ENCODE data around the gene EGFR. TPM values are rescaled to one million over a fixed set of nuclear protein-coding genes. Genes with fewer than 3 reads are reported as not detected.

Gene EGFR
- polyA plus RNA-seq, 2 of the 4 experiments (the other 2 are of a cell fraction) = 59.5 to 63.8 TPM

DNA sequence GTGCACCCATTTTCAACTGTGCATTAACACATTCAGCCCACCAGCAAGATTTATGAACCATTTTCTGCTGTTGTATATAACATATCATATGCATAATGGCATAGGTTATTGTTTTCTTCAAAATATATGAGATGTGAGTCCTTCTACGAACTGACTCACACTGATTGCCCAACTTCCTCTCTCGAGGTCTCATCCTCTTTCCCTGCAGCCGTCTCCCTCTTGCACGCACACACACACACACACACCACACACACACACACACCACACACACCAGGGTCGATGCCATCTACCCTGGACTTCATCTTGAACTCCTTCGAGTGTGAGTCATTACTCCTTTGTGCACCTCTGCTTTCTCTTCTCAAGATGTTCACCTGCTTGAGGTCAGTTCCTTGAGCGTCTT lies 36.7 kb downstream of the EGFR start:
- FAIRE-seq (peak; percentile 70), ATAC-seq (no peak), DNase-seq (ENCODE audit: low read depth in 1 of 2, low spot score in 1 of 2) (peak in 1 of 2 experiments; percentile 63)
- H3K4me2 ChIP-seq = peak overlapping the region; percentile 81
- no peaks in the 10 kb centered on the region for H3K9me3 ChIP-seq
- H3K4me3 ChIP-seq = peak overlapping the region; percentile 20; the same call in 1 of the 3 replicates
- peak overlapping the region; percentile 85 to 92 for H3K27ac ChIP-seq
- ChIA-PET CTCF (interaction anchor here (0.6 to 2.6 kb wide), 6 partner anchors 11 to 282 kb away, joined by 3 to 26 read pairs (median 6); no protein-coding TSS in a partner anchor), POLR2A (interaction anchor here (1.6 kb wide), 1 partner anchor 78 kb away, joined by 5 read pairs; no protein-coding TSS in a partner anchor)
- peaks cover 93% of the 10 kb centered on the region for H3K4me1 ChIP-seq
- WGBS (ENCODE audit: missing lambda C conversion rate) = 33% methylated on average over 7 of the region's 7 CpGs
- TF ChIP-seq EP300 (IDR thresholded peaks at IDR 0.05) = peak in 1 of 2 experiments; percentile 29; a peak in 1 of 5 replicates
- TF ChIP-seq, protein P1, sequence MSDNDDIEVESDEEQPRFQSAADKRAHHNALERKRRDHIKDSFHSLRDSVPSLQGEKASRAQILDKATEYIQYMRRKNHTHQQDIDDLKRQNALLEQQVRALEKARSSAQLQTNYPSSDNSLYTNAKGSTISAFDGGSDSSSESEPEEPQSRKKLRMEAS (IDR thresholded peaks at IDR 0.05) = no peak; the same call in 1 of the 2 replicates
- no peak for TF ChIP-seq CBX2 (IDR thresholded peaks at IDR 0.05; ENCODE audit: borderline replicate concordance, low read depth)
- no peak for TF ChIP-seq BHLHE40 (IDR thresholded peaks at IDR 0.05; ENCODE audit: low read depth, low read length)
- TF ChIP-seq FOSB (CRISPR knock-in tag; IDR thresholded peaks at IDR 0.05) = no peak
- TF ChIP-seq, protein P2, sequence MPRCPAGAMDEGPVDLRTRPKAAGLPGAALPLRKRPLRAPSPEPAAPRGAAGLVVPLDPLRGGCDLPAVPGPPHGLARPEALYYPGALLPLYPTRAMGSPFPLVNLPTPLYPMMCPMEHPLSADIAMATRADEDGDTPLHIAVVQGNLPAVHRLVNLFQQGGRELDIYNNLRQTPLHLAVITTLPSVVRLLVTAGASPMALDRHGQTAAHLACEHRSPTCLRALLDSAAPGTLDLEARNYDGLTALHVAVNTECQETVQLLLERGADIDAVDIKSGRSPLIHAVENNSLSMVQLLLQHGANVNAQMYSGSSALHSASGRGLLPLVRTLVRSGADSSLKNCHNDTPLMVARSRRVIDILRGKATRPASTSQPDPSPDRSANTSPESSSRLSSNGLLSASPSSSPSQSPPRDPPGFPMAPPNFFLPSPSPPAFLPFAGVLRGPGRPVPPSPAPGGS (IDR thresholded peaks at IDR 0.05) = no peak
- TF ChIP-seq JUN (IDR thresholded peaks at IDR 0.05) = no peak
- peak; percentile 51; the same call in 1 of the 2 replicates for TF ChIP-seq FOSL2 (IDR thresholded peaks at IDR 0.05)
- peak; percentile 54 for TF ChIP-seq FOSL2 (CRISPR knock-in tag; IDR thresholded peaks at IDR 0.05)
- TF ChIP-seq, protein P3, sequence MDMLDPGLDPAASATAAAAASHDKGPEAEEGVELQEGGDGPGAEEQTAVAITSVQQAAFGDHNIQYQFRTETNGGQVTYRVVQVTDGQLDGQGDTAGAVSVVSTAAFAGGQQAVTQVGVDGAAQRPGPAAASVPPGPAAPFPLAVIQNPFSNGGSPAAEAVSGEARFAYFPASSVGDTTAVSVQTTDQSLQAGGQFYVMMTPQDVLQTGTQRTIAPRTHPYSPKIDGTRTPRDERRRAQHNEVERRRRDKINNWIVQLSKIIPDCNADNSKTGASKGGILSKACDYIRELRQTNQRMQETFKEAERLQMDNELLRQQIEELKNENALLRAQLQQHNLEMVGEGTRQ (IDR thresholded peaks at IDR 0.05) = no peak
- no peak for TF ChIP-seq ZSCAN20 (CRISPR knock-in tag; IDR thresholded peaks at IDR 0.05)
- TF ChIP-seq, protein P4, sequence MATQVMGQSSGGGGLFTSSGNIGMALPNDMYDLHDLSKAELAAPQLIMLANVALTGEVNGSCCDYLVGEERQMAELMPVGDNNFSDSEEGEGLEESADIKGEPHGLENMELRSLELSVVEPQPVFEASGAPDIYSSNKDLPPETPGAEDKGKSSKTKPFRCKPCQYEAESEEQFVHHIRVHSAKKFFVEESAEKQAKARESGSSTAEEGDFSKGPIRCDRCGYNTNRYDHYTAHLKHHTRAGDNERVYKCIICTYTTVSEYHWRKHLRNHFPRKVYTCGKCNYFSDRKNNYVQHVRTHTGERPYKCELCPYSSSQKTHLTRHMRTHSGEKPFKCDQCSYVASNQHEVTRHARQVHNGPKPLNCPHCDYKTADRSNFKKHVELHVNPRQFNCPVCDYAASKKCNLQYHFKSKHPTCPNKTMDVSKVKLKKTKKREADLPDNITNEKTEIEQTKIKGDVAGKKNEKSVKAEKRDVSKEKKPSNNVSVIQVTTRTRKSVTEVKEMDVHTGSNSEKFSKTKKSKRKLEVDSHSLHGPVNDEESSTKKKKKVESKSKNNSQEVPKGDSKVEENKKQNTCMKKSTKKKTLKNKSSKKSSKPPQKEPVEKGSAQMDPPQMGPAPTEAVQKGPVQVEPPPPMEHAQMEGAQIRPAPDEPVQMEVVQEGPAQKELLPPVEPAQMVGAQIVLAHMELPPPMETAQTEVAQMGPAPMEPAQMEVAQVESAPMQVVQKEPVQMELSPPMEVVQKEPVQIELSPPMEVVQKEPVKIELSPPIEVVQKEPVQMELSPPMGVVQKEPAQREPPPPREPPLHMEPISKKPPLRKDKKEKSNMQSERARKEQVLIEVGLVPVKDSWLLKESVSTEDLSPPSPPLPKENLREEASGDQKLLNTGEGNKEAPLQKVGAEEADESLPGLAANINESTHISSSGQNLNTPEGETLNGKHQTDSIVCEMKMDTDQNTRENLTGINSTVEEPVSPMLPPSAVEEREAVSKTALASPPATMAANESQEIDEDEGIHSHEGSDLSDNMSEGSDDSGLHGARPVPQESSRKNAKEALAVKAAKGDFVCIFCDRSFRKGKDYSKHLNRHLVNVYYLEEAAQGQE (IDR thresholded peaks at IDR 0.05) = no peak
- TF ChIP-seq CEBPB (IDR thresholded peaks at IDR 0.05) = peak; percentile 58 to 91; a peak in 3 of 4 replicates
- TF ChIP-seq MAFK (IDR thresholded peaks at IDR 0.05; ENCODE audit: partially characterized antibody) = no peak
- no peak for TF ChIP-seq ESRRA (IDR thresholded peaks at IDR 0.05; ENCODE audit: borderline replicate concordance, low read length)
- no peak for TF ChIP-seq HOXA7 (CRISPR knock-in tag; IDR thresholded peaks at IDR 0.05)
- 0 out of 2 replicates have a peak, but pooled peaks have one; percentile 20 for TF ChIP-seq GATA3 (IDR thresholded peaks at IDR 0.05; ENCODE audit: borderline replicate concordance)
- TF ChIP-seq ZNF302 (CRISPR knock-in tag; IDR thresholded peaks at IDR 0.05) = no peak
- no peak for TF ChIP-seq CHD2 (IDR thresholded peaks at IDR 0.05; ENCODE audit: low read length, partially characterized antibody)
- no peak for TF ChIP-seq POLR2A (IDR thresholded peaks at IDR 0.05; ENCODE audit: low read length)
- no peak for TF ChIP-seq HOXB13 (CRISPR knock-in tag; IDR thresholded peaks at IDR 0.05; ENCODE audit: low read depth)
- TF ChIP-seq TFCP2L1 (CRISPR knock-in tag; IDR thresholded peaks at IDR 0.05) = no peak
- TF ChIP-seq KDM5A (IDR thresholded peaks at IDR 0.05) = no peak
- TF ChIP-seq, protein P5, sequence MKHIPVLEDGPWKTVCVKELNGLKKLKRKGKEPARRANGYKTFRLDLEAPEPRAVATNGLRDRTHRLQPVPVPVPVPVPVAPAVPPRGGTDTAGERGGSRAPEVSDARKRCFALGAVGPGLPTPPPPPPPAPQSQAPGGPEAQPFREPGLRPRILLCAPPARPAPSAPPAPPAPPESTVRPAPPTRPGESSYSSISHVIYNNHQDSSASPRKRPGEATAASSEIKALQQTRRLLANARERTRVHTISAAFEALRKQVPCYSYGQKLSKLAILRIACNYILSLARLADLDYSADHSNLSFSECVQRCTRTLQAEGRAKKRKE (CRISPR knock-in tag; IDR thresholded peaks at IDR 0.05; ENCODE audit: low read depth) = peak; percentile 45; the same call in 1 of the 2 replicates
- no peak for TF ChIP-seq ZFP36 (IDR thresholded peaks at IDR 0.05; ENCODE audit: borderline replicate concordance, partially characterized antibody)
- TF ChIP-seq CHD4 (IDR thresholded peaks at IDR 0.05; ENCODE audit: borderline replicate concordance) = no peak
- TF ChIP-seq ZC3H11A (IDR thresholded peaks at IDR 0.05) = no peak
- TF ChIP-seq MYC (IDR thresholded peaks at IDR 0.05; ENCODE audit: borderline replicate concordance, low read length) = no peak
- TF ChIP-seq HDAC2 (IDR thresholded peaks at IDR 0.05) = no peak
- TF ChIP-seq, protein P6, sequence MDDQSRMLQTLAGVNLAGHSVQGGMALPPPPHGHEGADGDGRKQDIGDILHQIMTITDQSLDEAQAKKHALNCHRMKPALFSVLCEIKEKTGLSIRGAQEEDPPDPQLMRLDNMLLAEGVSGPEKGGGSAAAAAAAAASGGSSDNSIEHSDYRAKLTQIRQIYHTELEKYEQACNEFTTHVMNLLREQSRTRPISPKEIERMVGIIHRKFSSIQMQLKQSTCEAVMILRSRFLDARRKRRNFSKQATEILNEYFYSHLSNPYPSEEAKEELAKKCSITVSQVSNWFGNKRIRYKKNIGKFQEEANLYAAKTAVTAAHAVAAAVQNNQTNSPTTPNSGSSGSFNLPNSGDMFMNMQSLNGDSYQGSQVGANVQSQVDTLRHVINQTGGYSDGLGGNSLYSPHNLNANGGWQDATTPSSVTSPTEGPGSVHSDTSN (IDR thresholded peaks at IDR 0.05) = no peak
- TF ChIP-seq, protein P7, sequence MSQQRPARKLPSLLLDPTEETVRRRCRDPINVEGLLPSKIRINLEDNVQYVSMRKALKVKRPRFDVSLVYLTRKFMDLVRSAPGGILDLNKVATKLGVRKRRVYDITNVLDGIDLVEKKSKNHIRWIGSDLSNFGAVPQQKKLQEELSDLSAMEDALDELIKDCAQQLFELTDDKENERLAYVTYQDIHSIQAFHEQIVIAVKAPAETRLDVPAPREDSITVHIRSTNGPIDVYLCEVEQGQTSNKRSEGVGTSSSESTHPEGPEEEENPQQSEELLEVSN (IDR thresholded peaks at IDR 0.05; ENCODE audit: borderline replicate concordance, low read depth) = no peak
- no peak for TF ChIP-seq TP53 (CRISPR knock-in tag; IDR thresholded peaks at IDR 0.05)
- TF ChIP-seq, protein P8, sequence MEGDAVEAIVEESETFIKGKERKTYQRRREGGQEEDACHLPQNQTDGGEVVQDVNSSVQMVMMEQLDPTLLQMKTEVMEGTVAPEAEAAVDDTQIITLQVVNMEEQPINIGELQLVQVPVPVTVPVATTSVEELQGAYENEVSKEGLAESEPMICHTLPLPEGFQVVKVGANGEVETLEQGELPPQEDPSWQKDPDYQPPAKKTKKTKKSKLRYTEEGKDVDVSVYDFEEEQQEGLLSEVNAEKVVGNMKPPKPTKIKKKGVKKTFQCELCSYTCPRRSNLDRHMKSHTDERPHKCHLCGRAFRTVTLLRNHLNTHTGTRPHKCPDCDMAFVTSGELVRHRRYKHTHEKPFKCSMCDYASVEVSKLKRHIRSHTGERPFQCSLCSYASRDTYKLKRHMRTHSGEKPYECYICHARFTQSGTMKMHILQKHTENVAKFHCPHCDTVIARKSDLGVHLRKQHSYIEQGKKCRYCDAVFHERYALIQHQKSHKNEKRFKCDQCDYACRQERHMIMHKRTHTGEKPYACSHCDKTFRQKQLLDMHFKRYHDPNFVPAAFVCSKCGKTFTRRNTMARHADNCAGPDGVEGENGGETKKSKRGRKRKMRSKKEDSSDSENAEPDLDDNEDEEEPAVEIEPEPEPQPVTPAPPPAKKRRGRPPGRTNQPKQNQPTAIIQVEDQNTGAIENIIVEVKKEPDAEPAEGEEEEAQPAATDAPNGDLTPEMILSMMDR (IDR thresholded peaks at IDR 0.05) = no peak

Measured in A549 (cell line).